C4-2B (cell line): ENCODE results near the gene POLR2F.

Source experiments
- ZFX ChIP-seq: fragments of 450-650 bp; IDR thresholded peaks from 2 replicates; pipeline ENCODE4 v1.6.1; 2017
- TF ChIP-seq, protein P1 (sequence below): fragments of 450-650 bp; conservative IDR thresholded peaks from 2 replicates; pipeline ENCODE4 v1.5.1; 2017; ENCODE audit warnings: mild to moderate bottlenecking

DNA sequence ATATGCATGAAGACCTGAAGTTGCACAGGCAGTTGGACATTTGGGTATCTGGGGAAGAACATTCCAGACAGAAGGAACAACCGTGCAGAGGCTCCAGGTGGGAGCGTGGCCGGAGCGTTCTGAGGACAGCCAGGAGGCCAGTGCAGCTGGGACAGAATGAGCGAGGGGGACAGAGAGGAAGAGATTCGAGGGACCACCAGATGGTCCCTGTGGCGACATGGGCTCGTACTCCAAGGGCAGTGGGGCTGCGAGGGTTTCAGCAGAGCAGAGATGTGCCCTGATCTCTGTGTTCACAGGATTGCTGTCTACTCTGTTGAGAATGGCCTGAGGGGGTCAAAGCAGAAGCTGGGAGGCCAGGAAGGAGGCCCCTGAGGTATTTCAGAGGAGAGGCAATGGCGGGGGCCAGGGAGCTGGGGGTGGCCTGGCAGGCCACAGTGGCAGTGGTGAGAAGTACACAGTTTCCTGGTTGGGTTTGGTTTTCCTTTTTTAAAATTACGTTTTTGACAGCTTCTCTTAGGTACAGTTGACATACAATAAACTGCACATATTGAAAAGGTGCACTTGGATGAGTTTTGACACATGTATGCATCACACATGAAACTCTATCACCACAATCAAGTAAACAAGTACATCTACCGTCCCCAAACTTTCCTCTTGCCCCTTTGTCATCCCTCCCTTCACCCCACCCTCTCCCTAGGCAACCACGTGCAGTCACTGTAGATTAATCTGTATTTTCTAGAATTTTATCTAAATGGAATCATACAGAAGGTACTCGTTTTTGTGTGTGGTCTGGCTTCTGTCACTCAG, 55.7 kb downstream of the POLR2F start:
- TF ChIP-seq, protein P1, sequence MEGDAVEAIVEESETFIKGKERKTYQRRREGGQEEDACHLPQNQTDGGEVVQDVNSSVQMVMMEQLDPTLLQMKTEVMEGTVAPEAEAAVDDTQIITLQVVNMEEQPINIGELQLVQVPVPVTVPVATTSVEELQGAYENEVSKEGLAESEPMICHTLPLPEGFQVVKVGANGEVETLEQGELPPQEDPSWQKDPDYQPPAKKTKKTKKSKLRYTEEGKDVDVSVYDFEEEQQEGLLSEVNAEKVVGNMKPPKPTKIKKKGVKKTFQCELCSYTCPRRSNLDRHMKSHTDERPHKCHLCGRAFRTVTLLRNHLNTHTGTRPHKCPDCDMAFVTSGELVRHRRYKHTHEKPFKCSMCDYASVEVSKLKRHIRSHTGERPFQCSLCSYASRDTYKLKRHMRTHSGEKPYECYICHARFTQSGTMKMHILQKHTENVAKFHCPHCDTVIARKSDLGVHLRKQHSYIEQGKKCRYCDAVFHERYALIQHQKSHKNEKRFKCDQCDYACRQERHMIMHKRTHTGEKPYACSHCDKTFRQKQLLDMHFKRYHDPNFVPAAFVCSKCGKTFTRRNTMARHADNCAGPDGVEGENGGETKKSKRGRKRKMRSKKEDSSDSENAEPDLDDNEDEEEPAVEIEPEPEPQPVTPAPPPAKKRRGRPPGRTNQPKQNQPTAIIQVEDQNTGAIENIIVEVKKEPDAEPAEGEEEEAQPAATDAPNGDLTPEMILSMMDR: no peak
- TF ChIP-seq ZFX: no peak
